Esophagus (tissue), 2 donors: Measurements from ENCODE around the gene GRK5. TPM values are rescaled to one million over a fixed set of nuclear protein-coding genes. Genes with fewer than 3 reads are reported as not detected.
"Not testable (repeated sequence)": the region's sequence is repeated elsewhere in the genome, so short reads cannot be mapped to it uniquely, and the experiment has no call there.

Experiments used
- H3K27ac ChIP-seq, 2 donors: one replicate each; pipeline ENCODE4 v1.5.1; 2013; ENCODE audit warnings: low read depth in 2 of 2, mild to moderate bottlenecking in 2 of 2, inconsistent platforms in 1 of 2, low read length in 1 of 2, moderate library complexity in 1 of 2
- H3K27me3 ChIP-seq, 2 donors: one replicate each; pipeline ENCODE4 v1.6.1; 2013; ENCODE audit warnings: low read length in 2 of 2, control low read depth in 1 of 2, mild to moderate bottlenecking in 1 of 2; ENCODE audit not compliant: insufficient read depth in 2 of 2, control insufficient read depth in 1 of 2
- H3K36me3 ChIP-seq, 2 donors: one replicate each; pipeline ENCODE4 v1.6.1; 2013; ENCODE audit warnings: low read length in 1 of 2; ENCODE audit not compliant: control insufficient read depth in 2 of 2, insufficient read depth in 2 of 2
- H3K4me1 ChIP-seq, 2 donors: one replicate each; pipeline ENCODE4 v1.6.1; 2013; ENCODE audit warnings: low read length in 1 of 2; ENCODE audit not compliant: control insufficient read depth in 2 of 2, insufficient read depth in 2 of 2
- H3K4me3 ChIP-seq, 2 donors: one replicate each; pipeline ENCODE4 v1.5.1; 2013; ENCODE audit warnings: low read length in 2 of 2, mild to moderate bottlenecking in 2 of 2, low read depth in 1 of 2, moderate library complexity in 1 of 2
- H3K9me3 ChIP-seq, 2 donors: one replicate each; pipeline ENCODE4 v1.6.1; 2013; ENCODE audit warnings: mild to moderate bottlenecking in 2 of 2, low read depth in 1 of 2, low read length in 1 of 2, moderate library complexity in 1 of 2; ENCODE audit not compliant: control insufficient read depth in 2 of 2, insufficient read depth in 1 of 2
- WGBS, 2 donors: extraction: QIAGEN DNeasy Blood & Tissue Kit; methylation state at CpG; one replicate each; pipeline ENCODE4 v1.1.7; 2013; 5-methylcytosine and 5-hydroxymethylcytosine counted together
- polyA plus RNA-seq, 2 donors: library from polyadenylated mRNA; stranded (reverse); fragments of 200-250 nt; gene quantifications; one replicate each; pipeline ENCODE4 v1.2.3, GENCODE V29; 2013
- donor health status: healthy with polysubstance abuse.
- donor health status: Bipolar disorder and iron deficiency.

GRK5 gene
- polyA plus RNA-seq, 2 donors = 3.1 to 5.2 TPM

DNA sequence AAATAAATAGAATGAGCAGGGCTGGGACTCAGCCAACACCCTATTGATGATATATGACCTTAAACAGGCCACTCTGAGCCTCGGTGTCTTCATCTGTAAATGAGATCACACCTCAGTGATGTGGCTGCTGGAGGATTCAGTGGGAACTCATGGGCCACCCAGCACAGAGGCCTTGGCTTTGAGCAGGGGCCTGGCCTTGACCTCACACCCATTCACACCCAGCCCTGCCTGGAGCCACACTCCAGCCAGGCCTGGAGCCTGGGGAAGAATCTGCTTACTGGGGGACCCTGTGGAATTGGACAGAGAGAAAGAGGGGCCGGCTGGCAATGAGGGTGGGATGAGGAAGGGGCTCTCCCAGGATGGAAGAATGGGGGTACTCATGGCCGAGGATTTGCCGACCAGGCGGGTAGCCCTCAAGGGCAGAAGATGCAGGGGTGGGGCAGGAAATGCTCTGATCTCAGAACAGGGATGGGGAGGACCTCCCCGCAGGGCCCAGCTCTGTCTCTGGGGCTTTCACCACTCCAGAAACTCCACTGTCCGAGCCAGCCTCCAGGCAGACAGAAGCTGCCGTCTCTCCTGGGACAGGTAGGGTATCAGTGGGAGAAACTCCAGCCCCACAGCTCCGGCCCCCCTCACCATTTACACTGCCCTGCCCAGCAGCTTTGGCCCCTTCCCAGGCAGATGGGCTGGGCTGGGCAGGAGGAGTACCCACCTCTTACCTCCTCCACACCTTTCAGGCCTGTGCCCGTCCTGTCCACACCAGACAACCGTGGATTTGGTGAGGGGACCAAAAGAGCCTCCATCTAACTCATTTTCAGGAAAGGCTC is 253.2 kb downstream of the GRK5 start:
- Histone ChIP-seq H3K36me3 (no peaks in the 10 kb centered on the region), H3K4me1 (peaks cover 9 to 10% of the 10 kb centered on the region in 2 donors), H3K27me3 (no peaks in the 10 kb centered on the region), H3K27ac (peak overlapping the region; percentile 78 to 83), H3K4me3 (no peak overlapping the region), H3K9me3 (peaks cover 0 to 3% of the 10 kb centered on the region in 2 donors)
- 87% methylated on average over 11 of the region's 11 CpGs for WGBS, 2 donors

DNA sequence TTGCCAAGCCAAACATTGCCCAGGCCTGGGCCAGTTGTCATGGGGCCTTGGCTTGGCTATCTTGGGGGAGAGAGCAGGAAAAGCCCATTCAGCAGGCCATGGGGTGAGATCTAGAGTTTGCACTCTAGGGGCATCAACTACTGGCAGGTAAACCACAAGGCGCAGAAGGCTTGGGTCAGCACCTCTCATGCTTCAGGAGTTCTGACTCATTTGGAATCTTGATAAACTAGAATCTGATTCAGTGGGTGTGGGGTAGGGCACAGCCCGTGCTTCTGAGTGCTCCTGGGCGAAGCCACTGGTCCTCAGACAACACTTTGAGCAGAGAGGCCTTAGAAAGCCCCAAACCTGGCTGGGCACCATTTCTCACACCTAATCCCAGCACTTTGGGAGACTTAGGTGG is 254.0 kb downstream of the GRK5 start:
- peaks cover 12 to 14% of the 10 kb centered on the region in 2 donors for H3K4me1 ChIP-seq
- peaks cover 0 to 3% of the 10 kb centered on the region in 2 donors for H3K9me3 ChIP-seq
- H3K27me3 ChIP-seq = no peaks in the 10 kb centered on the region
- no peaks in the 10 kb centered on the region for H3K36me3 ChIP-seq
- peak overlapping the region; percentile 83 to 86 for H3K27ac ChIP-seq
- H3K4me3 ChIP-seq = no peak overlapping the region
- WGBS, 2 donors = 45 to 56% methylated on average over 3 of the region's 3 CpGs

DNA sequence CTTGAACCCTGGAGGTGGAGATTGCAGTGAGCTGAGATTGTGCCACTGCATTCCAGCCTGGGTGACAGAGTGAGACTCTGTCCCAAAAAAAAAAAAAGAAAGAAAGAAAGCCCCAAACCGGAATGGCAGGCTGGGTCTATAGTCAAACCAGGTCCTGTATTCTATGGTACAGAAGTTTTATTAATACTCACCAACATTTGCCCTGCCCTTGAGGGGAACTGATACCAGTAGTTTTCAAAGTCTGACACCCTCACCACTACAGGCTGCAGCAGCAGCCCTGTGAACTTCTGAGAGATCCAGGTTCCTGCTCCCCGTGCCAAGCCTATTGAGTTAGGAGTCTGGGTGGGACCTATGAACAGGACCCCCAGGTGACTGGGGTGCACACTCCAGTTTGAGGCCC is 254.6 kb downstream of the GRK5 start:
- Histone ChIP-seq H3K27ac (peak overlapping the region; percentile 76 to 86), H3K36me3 (no peaks in the 10 kb centered on the region), H3K4me1 (peaks cover 12 to 16% of the 10 kb centered on the region in 2 donors), H3K27me3 (no peaks in the 10 kb centered on the region), H3K9me3 (peaks cover 0 to 3% of the 10 kb centered on the region in 2 donors), H3K4me3 (no peak overlapping the region)
- 61 to 72% methylated on average over 2 of the region's 2 CpGs for whole genome bisulfite sequencing, 2 donors

DNA sequence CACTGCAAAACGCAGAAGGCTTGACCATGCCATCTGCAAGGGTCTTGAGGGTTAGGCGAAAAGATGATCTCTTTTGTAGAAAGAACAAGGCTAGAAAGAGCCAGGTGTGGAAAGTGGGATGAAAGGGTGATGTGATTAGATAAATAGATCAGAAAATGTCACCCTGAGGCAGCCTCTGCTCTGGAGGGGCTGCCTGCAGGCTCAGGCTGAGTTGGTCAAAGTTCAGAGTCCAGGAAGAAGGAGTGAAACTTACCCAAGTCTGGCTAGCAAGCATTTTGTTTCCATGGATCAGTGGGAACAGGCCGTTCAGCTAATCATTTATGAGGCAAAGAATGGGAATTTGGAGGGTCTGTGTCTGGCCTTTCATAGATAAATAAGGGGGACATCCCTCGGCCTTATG is 255.4 kb downstream of the GRK5 start:
- Histone ChIP-seq H3K4me1 (peaks cover 12 to 16% of the 10 kb centered on the region in 2 donors), H3K36me3 (no peaks in the 10 kb centered on the region), H3K9me3 (peaks cover 0 to 3% of the 10 kb centered on the region in 2 donors), H3K27me3 (no peaks in the 10 kb centered on the region), H3K27ac (peak overlapping the region; percentile 76 to 86), H3K4me3 (no peak overlapping the region)
- WGBS, 2 donors = 87 to 90% methylated on average over 4 of the region's 4 CpGs

DNA sequence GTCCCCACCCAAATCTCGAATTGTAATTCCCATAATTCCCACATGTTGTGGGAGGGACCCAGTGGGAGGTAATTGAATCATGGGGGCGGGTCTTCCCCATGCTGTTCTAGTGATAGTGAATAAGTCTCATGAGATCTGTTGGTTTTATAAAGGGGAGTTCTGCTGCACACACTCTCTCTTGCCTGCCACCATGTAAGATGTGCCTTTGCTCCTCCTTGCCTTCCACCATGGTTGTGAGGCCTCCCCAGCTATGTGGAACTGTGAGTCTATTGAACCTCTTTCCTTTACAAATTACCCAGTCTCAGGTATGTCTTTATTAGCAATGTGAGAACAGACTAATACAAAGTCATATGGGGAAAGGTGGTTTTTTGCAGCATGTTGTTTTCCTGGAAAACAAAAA is 255.8 kb downstream of the GRK5 start:
- 83 to 94% methylated on average over 2 of the region's 2 CpGs for WGBS, 2 donors
- not testable (repeated sequence) for H3K9me3 ChIP-seq, H3K4me3 ChIP-seq, H3K36me3 ChIP-seq, H3K27me3 ChIP-seq
- Histone ChIP-seq H3K4me1 (peaks cover 12 to 16% of the 10 kb centered on the region in 2 donors), H3K27ac (peak overlapping the region; percentile 76 to 86)

DNA sequence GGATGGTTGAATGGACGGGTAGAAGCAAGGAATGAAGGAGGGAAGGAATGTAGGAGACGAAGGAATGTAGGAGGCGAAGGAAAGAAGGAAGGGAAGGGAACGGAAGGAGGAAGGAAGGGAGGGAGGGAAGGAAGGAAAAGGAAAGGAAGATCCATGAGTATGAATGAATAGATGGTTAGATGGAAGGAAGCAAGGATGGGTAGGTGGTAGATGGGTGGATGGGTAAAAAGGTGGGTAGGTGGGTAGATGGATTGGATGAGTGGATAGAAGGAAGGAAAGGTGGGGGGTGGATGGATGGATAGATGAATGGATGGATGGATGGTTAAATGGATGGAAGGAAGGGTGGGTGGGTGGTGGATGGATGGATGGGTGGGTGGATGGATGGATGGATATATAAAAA is 257.7 kb downstream of the GRK5 start:
- Histone ChIP-seq H3K27ac (no peak overlapping the region), H3K4me3 (no peak overlapping the region), H3K36me3 (no peaks in the 10 kb centered on the region), H3K9me3 (no peaks in the 10 kb centered on the region), H3K27me3 (no peaks in the 10 kb centered on the region), H3K4me1 (peaks cover 12 to 18% of the 10 kb centered on the region in 2 donors)
- WGBS, 2 donors = 78 to 92% methylated on average over 4 of the region's 4 CpGs

DNA sequence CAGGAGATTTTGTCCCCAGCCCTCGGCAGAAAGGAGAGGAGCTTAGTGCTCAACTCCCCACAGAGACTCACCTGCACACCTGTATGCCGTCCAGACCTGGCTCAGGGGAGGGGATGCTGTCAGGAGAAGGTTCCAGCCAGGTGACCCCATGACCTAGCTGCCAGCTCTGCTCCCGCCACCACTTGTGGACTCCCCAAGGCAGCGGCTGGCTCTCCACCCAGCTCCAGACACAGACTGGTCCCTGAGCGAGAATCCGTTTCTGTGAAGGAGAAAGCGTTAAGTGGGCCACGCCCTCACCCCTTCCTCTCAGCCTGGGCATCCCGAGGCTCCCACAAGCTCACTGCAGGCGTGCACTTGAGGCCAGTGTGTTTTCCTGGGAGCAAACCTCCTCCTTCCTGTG is 258.7 kb downstream of the GRK5 start:
- peak overlapping the region; percentile 14 to 40 for H3K27ac ChIP-seq
- H3K27me3 ChIP-seq = no peaks in the 10 kb centered on the region
- no peak overlapping the region for H3K4me3 ChIP-seq
- no peaks in the 10 kb centered on the region for H3K9me3 ChIP-seq
- H3K4me1 ChIP-seq = peaks cover 5 to 14% of the 10 kb centered on the region in 2 donors
- no peaks in the 10 kb centered on the region for H3K36me3 ChIP-seq
- WGBS, 2 donors = 65 to 69% methylated on average over 10 of the region's 10 CpGs

DNA sequence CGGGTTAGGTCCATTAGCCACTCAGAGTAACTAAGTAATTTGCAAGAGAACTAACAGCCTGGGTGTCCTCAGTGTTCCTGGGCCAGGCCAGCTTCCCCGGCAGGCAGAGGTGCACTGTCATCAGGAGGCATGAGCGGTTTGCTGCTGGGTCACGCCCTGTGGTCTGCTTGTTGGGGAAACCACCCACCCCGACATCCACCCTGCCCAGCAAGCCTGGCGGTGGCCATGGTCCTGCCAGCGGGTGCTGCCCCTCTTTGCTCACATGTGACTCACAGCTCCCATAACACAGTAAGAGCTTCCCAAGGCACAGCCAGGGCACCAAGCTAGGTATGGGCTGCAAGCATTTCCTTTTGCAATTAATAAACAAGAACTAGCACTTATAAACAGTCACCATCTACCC is 259.3 kb downstream of the GRK5 start:
- Histone ChIP-seq H3K36me3 (no peaks in the 10 kb centered on the region), H3K4me3 (no peak overlapping the region), H3K9me3 (no peaks in the 10 kb centered on the region), H3K27me3 (no peaks in the 10 kb centered on the region), H3K27ac (peak overlapping the region in 1 of 2 donors; percentile 0), H3K4me1 (peaks cover 4 to 11% of the 10 kb centered on the region in 2 donors)
- 55 to 70% methylated on average over 7 of the region's 7 CpGs for WGBS, 2 donors

DNA sequence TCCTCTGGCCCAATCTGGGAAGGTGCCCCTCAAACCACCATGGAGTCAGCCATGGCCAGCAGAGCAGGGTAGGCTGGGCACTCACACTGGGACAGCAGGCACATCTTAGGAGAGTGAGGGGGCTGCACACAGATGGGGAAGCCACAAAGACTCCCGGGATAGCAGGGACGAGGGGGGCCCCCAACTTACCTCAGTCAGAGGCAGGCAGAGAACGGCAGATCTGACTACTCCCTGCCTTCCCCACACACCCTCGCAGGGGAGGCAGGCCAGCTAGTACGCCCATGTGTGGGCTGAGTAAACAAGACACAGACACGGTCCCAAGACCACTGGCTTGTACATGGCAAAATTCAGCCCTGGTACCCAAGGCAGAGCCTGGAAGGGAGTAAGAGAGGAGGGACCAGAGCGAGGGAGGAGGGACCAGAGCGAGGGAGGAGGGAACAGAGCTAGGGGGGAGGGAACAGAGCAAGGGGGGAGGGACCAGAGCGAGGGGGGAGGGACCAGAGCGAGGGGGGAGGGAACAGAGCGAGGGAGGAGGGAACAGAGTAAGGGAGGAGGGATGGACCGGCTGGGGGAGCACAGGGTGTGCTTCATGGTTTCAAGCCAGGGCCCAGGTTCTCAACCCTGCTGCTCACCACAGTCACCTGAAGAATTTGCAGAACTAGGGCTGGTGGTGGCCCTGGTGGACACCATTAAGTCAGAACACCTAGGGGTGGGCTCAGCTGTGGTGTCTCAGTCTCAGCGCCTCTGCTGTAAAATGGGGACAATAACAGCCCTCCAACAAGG is 261.4 kb downstream of the GRK5 start:
- no peaks in the 10 kb centered on the region for H3K9me3 ChIP-seq
- no peak overlapping the region for H3K27ac ChIP-seq
- no peak overlapping the region for H3K4me3 ChIP-seq
- no peaks in the 10 kb centered on the region for H3K36me3 ChIP-seq
- peaks cover 4 to 9% of the 10 kb centered on the region in 2 donors for H3K4me1 ChIP-seq
- 68 to 79% methylated on average over 13 of the region's 13 CpGs for WGBS, 2 donors
- H3K27me3 ChIP-seq = no peaks in the 10 kb centered on the region
